HG03342 (cell line): ENCODE data around the gene AFF2.

ENCODE experiments used
- ATAC-seq: cut with Tn5 transposase; IDR thresholded peaks from one replicate; pipeline ENCODE4 v1.9.1; 2021; ENCODE audit warnings: mild to moderate bottlenecking, moderate library complexity; ENCODE audit not compliant: unreplicated experiment

Gene AFF2

GRCh38 chrX:148500423-148501385 lies at the start of gene AFF2:
TSS of gene AFF2 (plus strand) at chrX:148500617. CDS start at chrX:148501098, 481 bp downstream.
- no peak for ATAC-seq

- no peak for ATAC-seq
Observed at GRCh38 chrX:148457279-148457678, 43.1 kb upstream of the AFF2 start.

- ATAC-seq, result peak; percentile 93
Observed at GRCh38 chrX:148459343-148459742, 41.1 kb upstream of the AFF2 start.

GRCh38 chrX:148466292-148466691 lies 34.1 kb upstream of the AFF2 start:
- ATAC-seq, result peak; percentile 93

- ATAC-seq, result no peak
Observed at GRCh38 chrX:148470324-148470723, 30.1 kb upstream of the AFF2 start.

GRCh38 chrX:148474030-148474429 lies 26.4 kb upstream of the AFF2 start:
- no peak for ATAC-seq

- ATAC-seq, result no peak
Observed at GRCh38 chrX:148492057-148492456, 8.4 kb upstream of the AFF2 start.

- no peak for ATAC-seq
Observed at GRCh38 chrX:148495176-148495575, 5.2 kb upstream of the AFF2 start.

GRCh38 chrX:148498067-148498466 lies 2.4 kb upstream of the AFF2 start:
- ATAC-seq, result no peak

- no peak for ATAC-seq
Observed at GRCh38 chrX:148499638-148500422, 587 bp upstream of the AFF2 start.

GRCh38 chrX:148501386-148502066 lies 1.1 kb downstream of the AFF2 start:
- no peak for ATAC-seq

- no peak for ATAC-seq
Observed at GRCh38 chrX:148504506-148504905, 4.1 kb downstream of the AFF2 start.

- no peak for ATAC-seq
Observed at GRCh38 chrX:148507418-148507817, 7.0 kb downstream of the AFF2 start.

- no peak for ATAC-seq
Observed at GRCh38 chrX:148512453-148512852, 12.0 kb downstream of the AFF2 start.

GRCh38 chrX:148513661-148514060 lies 13.2 kb downstream of the AFF2 start:
- ATAC-seq, result no peak

- no peak for ATAC-seq
Observed at GRCh38 chrX:148517176-148517575, 16.8 kb downstream of the AFF2 start.

GRCh38 chrX:148522006-148522405 lies 21.6 kb downstream of the AFF2 start:
- ATAC-seq, result no peak

GRCh38 chrX:148523303-148524080 lies 23.1 kb downstream of the AFF2 start:
- no peak for ATAC-seq

- no peak for ATAC-seq
Observed at GRCh38 chrX:148530464-148531077, 30.2 kb downstream of the AFF2 start.

GRCh38 chrX:148534291-148534690 lies 33.9 kb downstream of the AFF2 start:
- no peak for ATAC-seq
